ENCODE measurements around the gene OTOP3.
A peak's percentile ranks its signal among the peaks of the same experiment; 100 is the strongest.

The OTOP3 gene

DNA sequence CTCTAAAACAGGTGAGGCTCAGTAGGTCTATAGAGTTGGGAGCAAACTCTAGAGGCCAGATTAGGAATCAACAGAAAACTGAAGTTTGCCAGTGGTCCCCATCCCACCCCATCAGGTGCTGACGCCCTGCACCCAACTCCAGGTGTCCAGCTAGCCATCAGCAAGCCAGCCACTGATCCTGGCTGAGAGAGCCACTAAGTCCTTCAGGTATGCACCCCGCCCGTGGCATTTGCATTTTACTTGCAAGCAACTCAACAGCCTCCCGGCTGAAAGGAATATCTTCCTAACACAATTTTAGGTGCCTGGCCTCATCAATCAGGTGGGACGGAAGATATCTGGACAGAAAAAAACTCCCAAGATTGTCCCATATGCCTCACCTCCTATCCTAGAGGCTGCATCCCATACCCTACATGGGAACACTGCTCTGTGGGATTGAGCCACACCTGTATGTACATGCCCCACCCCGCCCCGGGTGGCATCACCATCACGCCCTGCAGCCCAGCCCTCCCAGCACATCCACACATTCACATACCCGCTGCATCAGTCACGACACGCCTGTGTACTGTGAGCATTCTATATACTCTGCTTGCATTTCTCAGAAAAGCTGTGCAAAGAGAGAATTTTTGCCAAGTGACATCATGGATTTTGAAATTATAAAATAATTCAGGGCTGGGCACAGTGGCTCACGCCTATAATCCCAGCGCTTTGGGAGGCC is 8.3 kb downstream of the OTOP3 start:
- DNase-seq: no peak

DNA sequence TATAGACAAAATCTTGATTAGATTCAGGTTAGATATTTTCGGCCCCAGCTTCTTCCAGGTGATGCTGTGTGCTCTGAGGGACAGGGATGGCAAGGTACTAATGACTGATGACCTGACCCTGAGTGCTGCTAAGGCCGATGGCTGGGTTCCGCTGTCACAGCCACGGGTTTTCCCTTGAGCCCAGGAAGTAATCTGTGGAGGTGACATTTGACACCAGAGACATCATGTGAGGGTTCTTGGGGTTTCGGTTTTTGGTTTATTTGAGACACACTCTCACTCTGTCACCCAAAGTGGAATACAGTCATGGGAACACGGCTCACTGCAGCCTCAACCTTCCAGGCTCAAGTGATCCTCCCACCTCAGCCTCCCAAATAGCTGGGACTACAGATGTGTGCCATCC is 9.8 kb downstream of the OTOP3 start:
- DNase-seq: no peak

DNA sequence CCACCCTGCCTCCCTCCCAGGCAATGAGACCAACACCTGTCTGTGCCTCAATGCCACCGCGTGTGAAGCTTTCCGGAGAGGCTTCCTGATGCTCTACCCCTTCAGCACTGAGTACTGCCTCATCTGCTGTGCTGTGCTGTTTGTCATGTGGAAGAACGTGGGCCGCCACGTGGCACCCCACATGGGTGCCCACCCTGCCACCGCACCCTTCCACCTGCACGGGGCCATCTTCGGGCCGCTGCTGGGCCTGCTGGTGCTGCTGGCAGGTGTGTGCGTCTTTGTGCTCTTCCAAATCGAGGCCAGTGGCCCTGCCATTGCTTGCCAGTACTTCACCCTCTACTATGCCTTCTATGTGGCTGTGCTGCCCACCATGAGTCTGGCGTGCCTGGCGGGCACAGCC is 10.9 kb downstream of the OTOP3 start:
- no peak for DNase-seq

DNA sequence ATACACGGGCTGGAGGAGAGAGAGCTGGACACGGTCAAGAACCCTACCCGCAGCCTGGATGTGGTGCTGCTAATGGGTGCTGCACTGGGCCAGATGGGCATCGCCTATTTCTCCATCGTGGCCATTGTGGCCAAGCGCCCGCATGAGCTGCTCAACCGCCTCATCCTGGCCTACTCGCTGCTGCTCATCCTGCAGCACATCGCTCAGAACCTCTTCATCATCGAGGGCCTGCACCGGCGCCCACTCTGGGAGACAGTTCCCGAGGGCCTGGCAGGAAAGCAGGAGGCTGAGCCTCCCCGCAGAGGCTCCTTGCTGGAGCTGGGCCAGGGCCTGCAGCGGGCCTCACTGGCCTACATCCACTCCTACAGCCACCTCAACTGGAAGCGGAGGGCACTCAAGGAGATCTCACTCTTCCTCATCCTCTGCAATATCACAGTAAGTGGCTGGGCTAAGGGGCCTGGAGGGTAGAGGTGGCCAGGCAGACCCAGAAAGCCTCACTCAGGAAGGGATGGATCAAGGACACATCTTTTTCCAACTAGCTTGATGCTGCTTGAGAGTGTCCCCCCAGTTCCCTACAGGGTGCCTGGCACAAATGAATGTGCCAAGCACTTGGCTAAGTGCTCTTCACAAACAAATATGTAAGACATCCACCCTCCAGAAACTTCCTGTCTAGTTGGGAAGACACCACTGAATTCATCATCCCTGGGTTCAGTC is 11.5 kb downstream of the OTOP3 start:
- DNase-seq: no peak

DNA sequence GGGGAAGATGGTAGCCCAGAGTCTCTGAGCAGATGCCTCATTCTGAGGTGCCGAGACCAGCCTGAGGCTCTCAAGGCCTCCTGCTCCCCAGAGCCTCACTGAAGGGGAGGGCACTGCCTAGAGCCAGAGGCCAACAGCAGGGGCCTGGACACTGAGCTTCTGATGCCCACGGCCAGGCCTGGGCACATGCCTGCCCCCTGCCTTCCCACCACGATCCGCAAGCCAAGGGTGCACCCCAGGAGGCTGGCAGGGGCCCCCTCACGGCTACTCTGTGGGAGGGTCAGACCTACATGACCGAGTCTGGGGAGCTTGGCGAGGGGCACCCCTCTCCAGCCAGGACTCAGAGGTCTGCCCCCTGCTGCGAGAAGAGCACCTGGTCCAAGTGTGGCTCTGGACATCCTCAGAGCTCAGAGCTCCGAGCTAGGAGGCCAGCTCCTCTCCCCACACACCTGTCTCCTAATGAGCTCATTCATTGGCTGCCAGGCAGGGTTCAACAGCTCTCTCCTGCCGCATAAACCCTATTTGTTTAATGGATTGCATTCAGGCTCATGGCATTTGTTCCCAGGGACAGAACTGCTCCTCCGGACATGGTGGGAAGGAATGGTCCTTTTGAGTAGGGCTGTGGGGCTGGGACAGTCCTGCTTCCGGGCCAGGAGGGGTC is 13.9 kb downstream of the OTOP3 start:
- no peak for DNase-seq

DNA sequence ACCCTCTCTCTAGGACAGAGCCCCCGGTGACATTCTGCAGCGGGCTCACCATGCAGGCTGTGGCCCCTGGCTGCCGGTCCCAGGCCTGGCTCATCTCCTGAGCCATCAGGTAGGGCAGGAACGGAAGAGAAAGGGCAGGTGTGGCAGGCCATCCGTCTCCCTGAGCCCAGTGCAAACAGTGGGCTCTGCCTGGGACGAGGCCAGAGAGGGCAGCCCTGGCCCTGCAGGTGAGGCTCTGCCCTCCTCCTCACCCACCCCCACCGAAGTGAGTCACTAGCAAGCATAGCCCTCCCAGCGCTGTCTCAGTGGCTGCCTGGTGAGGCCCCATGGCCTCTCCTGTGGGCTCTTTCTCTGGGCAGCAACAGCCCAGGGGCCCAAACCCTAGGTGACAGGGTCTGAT is 14.5 kb downstream of the OTOP3 start:
- no peak for DNase-seq

DNA sequence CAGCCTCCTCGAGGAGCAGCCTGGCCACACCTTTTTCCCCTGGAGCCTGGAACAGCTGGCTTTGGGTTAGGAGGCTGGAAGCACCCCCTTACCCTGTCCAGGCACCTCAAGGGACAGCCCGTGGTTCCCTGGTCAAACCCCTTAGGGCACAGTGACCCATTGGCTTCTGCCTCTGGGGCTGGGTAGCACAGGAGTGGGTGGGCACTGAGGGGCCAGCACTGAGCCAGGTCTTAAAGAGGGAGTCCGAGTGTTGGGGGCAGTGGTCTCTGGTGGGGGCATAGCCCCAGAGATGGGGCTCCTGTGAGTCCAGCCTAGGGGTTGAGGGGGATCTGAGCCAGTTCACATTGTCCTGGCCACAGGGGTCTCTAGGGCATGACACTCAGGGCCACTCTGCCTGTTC is 15.4 kb downstream of the OTOP3 start:
- DNase-seq: no peak

DNA sequence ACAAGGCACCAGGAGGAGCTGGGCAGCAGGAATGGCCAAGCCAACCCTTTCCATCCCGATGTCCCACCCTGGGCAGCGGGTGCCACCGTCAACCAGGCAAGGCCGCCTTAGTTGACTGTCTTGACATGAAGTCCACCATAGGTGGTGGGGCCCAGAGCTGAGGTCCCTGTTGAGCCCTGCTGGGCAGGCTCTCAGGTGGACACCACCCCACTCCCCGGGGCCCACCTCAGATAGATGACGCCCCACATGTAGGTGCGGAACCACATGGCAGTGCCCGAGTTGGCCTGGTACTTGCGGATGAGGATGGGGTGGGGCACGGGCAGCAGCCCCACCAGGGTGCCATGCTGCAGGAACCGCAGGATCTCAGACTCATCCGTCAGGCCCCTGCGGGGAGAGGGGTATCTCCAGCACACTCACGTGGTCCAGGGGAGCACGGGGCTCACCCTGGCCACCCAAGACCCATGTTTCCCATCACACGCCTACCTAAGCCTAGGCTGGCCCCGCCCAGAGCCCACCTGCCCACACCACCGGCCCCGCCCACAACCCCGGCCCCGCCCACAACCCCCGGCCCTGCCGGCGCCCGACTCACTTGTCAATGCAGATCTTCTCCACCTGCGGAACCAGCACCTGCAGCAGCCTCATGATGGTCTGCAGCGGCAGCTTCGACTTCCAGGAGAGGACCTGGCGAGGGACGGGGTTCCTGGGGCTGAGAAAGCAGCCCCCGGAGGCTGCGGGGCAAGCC is 16.2 kb downstream of the OTOP3 start:
- DNase-seq: no peak

DNA sequence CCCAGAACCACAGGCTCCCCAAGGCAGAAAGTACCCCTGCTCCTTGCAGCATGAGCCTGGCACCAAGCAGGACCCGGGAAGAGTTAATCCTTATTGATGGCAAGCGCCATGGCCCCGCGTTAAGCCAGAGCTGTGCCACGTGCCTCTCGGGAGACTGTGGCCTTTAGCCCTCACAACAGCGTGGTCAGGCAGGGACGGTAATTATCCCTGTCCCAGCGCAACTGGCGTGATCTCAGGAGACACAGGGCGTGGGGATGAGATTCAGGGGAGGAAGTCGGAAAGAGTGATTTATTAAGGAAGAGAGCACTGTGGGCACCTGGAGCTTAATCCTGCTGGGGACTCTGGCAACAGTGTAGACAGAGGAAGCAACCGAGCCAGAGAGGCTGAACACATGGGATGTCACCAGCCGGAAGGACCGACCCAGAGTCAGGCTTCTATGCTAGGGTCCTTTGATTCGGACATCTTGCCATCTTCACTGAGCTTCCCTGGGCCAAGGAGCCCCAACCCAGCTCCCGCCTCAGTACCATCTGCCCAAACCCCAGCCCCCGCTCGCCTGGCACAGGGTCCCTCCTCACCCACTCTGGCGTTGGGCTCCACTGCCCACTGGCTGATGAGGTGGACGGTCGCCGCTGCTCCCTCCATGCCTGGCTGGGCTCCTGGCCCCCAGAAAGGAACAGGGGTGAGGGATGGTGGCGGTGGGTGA is 16.9 kb downstream of the OTOP3 start:
- no peak for DNase-seq

DNA sequence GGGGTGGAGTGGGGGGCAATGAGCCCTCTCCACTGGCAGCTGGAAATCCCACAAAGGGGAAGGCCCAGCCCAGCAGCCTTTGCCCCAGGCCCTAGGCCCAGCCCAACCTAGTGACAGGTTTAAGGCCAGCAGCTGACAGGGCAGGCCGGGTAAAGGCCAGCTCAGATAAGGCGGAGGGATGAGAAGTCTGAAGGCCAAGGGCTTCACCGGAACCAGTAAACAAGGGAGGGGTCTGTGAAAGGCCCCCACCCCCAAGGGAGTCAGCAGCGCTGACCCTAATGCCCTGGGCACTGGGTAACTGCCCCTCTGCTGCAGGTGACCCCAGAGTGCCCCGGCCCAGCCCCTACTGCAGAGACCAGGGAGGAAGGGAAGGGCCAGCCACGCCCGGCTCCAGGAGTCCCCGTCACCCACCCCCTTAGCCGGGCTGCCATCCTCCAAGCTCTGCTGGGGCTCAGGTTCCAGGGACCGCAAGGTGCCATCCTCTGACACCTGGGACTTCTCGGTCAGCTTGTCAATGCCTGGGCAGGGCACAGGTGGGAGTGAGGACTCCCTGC is 17.5 kb downstream of the OTOP3 start:
- DNase-seq: no peak

DNA sequence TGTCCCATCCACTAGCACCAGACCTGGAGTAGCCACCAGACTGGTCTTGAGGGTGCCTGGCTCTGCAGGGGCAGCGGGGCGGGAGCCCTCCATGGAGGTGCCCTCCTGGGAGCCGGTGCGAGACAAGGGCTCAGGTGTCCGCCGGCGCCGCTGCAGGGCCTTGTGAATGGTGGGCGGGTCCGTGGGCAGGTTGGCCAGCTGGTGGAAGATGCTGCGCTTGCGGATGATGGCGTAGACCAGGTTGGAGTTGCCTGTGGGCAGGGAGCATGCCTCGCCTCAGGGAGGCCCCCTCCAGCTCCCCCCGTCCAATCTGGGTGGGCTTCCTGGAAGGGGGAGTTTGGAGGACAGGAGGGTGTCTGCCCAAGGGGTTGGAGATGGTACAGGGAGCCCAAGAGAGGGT is 18.4 kb downstream of the OTOP3 start:
- DNase-seq: no peak

DNA sequence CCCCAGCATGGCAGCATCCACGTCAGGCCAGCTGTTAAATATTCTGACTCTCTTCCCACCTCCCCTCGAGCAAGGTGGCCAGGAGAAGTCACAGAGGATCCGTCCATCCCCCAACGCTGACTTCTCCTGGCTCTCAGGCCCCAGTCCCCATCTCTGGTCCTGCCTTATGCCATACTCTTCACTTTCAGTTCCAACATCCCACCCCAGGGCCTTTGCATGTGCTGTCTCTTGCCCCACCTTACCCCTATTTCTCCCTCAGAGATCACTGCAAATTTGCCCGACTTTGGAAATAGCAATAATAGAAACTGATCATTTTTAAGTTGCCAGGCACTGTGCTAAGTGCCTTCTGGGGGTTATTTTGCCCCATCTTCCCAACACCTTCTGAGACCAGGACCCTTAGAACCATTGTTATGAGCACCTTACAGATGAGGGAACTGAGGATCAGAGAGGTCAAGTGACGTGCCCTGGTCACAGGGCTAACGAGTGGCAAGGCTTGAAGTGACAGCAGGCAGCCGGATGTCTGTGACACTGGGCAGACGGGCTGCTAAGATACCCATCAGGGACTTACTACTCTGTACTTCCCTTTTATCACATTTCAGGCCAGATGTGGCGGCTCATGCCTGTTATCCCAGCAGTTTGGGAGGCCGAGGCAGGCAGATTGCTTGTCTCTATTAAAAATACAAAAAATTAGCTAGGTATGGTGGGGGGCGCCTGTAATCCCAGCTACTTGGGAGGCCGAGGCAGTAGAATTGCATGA is 19.1 kb downstream of the OTOP3 start:
- no peak for DNase-seq

DNA sequence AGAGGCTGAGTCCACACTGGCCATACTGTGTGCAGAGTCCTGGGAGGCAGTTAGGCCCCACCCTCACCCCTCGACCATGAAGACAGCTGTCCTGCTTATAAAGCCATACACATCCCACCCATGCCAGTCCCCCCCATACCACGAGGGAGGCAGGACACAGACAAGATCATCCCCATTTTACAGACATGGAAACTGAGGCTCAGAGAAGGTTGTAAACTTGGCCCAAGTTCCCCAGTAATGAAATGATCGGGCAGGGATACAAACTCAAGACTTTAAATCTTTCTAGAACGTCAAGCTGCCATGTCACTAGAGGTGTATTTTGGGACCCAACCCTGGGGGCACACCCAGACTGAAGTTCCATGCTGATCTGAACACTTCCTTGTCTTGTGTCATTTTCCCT is 20.4 kb downstream of the OTOP3 start:
- no peak for DNase-seq

DNA sequence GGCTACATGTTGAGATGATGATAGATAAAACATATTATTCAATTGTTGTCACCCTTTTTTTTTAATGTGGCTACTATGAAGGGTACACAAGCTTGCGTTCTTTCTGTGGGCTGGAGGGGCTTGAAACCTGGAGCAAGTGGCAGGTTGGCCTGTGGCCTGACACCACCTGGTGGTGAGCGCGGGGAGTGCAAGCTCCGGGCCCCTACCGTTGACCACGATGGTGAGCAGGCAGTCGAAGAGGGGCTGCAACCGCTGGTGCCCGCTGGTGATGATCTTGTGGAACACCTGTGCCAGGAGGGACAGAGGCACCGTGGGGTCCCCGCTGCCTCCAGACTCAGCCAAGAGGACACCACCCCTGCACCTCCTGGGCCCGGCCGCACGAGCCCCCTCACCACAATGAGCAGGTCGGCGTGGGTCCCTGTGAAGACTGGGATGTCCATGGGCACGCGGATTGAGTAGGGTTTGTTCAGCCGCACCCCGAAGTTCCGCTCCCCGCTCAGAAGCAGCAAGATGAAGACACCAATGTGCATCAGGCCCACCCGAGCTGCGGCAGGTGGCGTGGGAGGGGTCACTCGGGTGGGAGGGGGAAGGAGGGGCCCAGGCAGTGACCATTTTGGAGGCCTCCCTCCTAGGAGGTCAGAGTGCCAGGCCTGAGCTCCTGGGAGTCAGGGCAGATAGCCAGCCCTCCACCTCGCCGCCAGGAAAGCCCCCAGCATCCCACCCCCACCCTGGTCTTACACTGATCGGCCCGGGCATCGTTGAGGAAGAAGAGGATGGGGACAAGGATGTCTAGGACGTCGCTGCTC is 22.4 kb downstream of the OTOP3 start:
- DNase-seq: peak; percentile 31

DNA sequence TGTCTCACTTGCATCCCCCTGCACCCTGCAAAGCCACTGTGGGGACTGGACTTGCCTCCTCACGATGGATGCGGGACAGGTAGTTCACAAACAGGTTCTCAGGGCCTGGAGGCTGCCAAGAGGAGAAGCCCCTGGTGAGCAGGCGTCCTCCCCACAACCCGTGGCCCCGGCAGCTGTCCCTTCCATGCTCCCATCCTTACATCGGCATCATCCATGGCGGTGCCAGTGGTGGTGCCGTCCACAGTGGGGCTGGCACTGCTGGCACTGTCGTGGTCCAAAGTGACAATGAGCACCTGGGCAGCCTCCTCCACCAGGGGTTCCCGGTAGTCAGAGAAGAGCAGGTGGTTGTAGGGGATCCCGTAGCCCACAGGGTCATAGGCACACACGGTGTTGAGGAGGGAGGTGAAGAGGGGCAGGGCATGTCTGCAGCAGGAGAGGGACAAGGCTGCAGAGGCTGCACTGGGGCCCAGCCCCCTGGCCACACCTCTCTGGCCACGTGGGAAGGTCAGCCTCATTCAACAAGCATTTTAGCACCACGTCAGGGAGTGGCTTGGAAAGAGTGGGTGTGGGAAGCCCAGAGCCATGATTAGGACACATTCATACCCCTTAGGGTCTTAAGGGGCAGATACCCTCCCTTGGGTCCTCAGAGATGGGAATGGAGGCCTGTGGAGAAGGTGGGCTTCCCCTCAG is 24.3 kb downstream of the OTOP3 start:
- DNase-seq: no peak

DNA sequence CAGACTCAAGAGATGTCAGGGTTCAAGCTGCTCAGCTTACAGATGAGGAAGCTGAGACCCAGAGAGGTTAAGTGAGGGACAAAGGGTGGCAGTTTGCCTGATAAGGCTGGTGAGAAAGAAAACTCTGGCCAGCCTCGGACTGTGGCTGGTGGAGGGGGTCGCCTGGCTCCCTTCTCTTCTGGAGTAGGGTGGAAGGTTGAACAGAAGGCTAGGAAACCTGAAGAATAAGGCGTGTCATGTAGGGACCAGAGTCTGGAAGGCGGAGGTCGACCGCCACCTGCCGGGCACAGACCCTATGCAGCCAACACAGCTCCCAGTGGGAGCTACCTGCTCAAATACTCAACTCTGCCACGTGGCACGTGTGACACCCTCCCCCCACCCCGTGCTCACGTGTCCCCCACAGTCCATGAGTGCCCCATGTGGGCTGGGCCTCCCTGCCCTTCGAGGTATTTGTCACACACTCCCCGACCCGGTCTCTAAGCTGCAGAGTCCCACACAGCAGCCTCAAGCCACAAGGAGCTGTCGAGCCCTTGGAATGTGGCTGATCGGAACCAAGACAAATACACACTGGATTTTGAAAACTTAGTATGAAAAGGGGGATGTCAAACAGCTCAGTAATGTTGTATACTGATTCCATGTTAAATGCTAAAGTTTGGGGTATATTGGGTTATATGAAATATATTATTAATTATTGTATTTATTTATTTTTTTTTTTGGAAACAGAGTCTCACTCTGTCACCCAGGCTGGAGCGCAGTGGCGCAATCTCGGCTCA is 25.1 kb downstream of the OTOP3 start:
- DNase-seq: peak; percentile 29

DNA sequence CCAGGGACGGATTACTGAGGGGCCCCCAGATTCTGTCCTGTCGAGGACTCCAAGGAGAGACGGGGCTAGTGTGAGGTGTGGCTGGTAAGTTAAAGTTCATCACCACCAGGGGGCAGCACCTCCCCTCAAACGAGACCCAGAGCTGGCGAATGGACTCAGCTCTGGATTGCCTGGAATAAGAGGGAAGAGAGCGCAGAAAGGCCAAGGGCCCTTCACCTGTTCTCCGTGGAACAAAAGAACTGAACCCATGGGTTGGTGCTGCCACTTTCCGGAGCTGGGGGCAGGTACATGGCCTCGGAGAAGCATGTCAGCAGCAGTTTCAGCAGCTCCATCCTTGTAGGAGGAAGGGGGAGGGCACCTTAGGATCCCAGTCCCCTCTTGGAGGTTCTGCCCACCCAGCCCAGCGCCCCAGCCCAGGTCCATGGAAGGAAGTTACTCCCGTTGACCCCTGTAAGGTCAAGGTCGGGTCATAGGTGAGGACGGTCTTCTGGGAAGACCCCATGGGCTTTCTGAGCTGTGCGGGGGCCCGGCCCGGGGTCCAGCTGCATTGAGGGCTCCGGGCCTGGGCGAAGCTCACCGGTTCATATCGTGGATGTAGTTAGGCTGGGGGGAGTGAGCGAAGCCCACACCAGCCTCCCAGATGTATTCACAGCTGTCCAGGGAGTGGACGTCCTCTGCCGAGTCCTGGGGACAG is 26.1 kb downstream of the OTOP3 start:
- peak; percentile 83 for DNase-seq

DNA sequence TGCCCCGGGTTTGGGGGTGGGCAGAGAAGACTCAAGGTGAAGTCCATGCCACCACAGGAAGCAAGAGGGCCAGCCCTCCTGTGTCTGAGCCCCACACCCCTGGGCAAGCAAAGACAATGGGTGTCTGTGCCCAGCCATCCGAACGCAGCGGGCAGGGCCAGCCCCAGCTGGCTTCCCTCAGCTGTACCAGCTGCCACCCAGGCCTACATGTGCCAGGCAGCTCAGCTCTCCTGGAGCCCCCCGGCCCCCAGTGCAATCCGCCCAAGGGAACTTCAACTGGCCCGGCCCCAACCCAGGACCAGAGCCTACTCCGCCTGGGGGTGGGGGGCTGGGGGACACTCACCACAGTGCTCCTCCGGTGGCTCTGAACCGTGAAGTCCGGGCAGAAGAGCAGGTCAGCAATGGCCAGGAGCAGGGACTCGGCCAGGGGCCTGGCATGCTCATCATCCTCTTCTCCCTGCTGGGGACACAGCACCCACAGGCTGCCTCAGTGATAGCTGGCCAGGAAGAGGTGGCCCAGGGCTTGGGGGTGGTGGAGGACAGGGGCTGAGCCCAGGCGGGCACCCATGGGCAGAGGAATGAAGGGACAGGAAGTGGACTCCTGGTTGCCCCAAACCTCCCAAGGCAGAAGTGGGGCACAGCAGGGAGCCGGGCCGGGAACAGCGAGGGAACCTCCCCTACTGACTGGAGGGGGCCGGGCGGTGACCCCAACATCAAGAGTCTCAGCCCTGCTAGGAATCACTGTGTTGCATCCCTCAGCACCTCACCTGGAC is 27.1 kb downstream of the OTOP3 start:
- no peak for DNase-seq
